GM21786 (cell line): ENCODE results near the gene PGLYRP1.

Experiments used
- ATAC-seq: cut with Tn5 transposase; IDR thresholded peaks from one replicate; pipeline ENCODE4 v1.9.1; 2021; ENCODE audit not compliant: unreplicated experiment

PGLYRP1 gene

GRCh38 chr19:46022431-46023310, at the start of gene PGLYRP1:
Gene PGLYRP1 (minus strand): TSS chr19:46023053. CDS start chr19:46023021, 32 bp downstream.
- no peak for ATAC-seq

GRCh38 chr19:46069806-46070341, 47.0 kb upstream of the PGLYRP1 start:
- ATAC-seq, result no peak

- no peak for ATAC-seq
These were observed 45.7 kb upstream of the PGLYRP1 start for GRCh38 chr19:46068345-46069258.

GRCh38 chr19:46067691-46068090, 44.8 kb upstream of the PGLYRP1 start:
- ATAC-seq, result no peak

GRCh38 chr19:46066471-46066870, 43.6 kb upstream of the PGLYRP1 start:
- ATAC-seq, result no peak

GRCh38 chr19:46065486-46066071, 42.7 kb upstream of the PGLYRP1 start:
- ATAC-seq, result no peak

GRCh38 chr19:46063201-46063600, 40.3 kb upstream of the PGLYRP1 start:
- ATAC-seq, result no peak

GRCh38 chr19:46060012-46060411, 37.2 kb upstream of the PGLYRP1 start:
- no peak for ATAC-seq

- ATAC-seq, result no peak
These were observed 35.9 kb upstream of the PGLYRP1 start for GRCh38 chr19:46058778-46059177.

- ATAC-seq, result no peak
These were observed 33.7 kb upstream of the PGLYRP1 start for GRCh38 chr19:46056536-46056935.

GRCh38 chr19:46052896-46053295, 30.0 kb upstream of the PGLYRP1 start:
- ATAC-seq, result no peak

- no peak for ATAC-seq
These were observed 26.7 kb upstream of the PGLYRP1 start for GRCh38 chr19:46049597-46049996.

GRCh38 chr19:46043519-46043918, 20.7 kb upstream of the PGLYRP1 start:
- ATAC-seq, result no peak

- no peak for ATAC-seq
These were observed 19.5 kb upstream of the PGLYRP1 start for GRCh38 chr19:46042252-46042883.

GRCh38 chr19:46040952-46041500, 18.2 kb upstream of the PGLYRP1 start, which contains the start of gene IGFL4:
Gene IGFL4 (minus strand): TSS chr19:46041002. CDS start chr19:46040962, 40 bp downstream.
- ATAC-seq, result no peak

GRCh38 chr19:46040125-46040524, 17.3 kb upstream of the PGLYRP1 start:
- ATAC-seq, result no peak

- no peak for ATAC-seq
These were observed 13.9 kb upstream of the PGLYRP1 start for GRCh38 chr19:46036744-46037128.

GRCh38 chr19:46035986-46036743, 13.3 kb upstream of the PGLYRP1 start:
- ATAC-seq, result no peak

GRCh38 chr19:46035546-46035945, 12.7 kb upstream of the PGLYRP1 start:
- ATAC-seq, result no peak
